H1 (cell line): ENCODE data around the gene BCAS3. TPM values are rescaled to one million over a fixed set of nuclear protein-coding genes. Genes with fewer than 3 reads are reported as not detected.

Experiments used
- CTCF ChIA-PET: fragments of 300-600 bp; sonication (Branson Sonifier 250); formaldehyde crosslinking; loops from one replicate; lab custom pipeline; 2021; ENCODE audit not compliant: partially characterized antibody; lab: Charles Lee
- POLR2A ChIA-PET: fragments of 300-600 bp; sonication (Branson Sonifier 250); formaldehyde crosslinking; loops from one replicate; lab custom pipeline; 2021; ENCODE audit warnings: inconsistent platforms; ENCODE audit not compliant: partially characterized antibody; lab: Charles Lee
- DNase-seq, 2 experiments: peaks; one replicate each; pipeline versions ENCODE4 v3.0.0 to v3.0.0-alpha.2; 2010 to 2022; ENCODE audit warnings: low spot score in 2 of 2, low read depth in 1 of 2, mixed read lengths in 1 of 2
- FAIRE-seq: peaks from 2 replicates; lab custom pipeline; 2011; peaks lifted over from hg19 to GRCh38; lab: Jason Lieb, UNC
- H2AFZ ChIP-seq: 2 replicates; pipeline ENCODE4 v1.8.1; 2012; ENCODE audit warnings: low read length, inconsistent platforms
- H2AK5ac ChIP-seq: 2 replicates; pipeline ENCODE4 v1.6.1; 2013; ENCODE audit warnings: low read depth, low read length
- H2BK120ac ChIP-seq: replicated peaks from 2 replicates; pipeline ENCODE3; 2013; ENCODE audit warnings: low read depth, low read length, inconsistent platforms
- H2BK12ac ChIP-seq: 2 replicates; pipeline ENCODE4 v1.6.1; 2013; ENCODE audit warnings: low read depth, low read length
- H2BK15ac ChIP-seq: 2 replicates; pipeline ENCODE4 v1.6.1; 2013; ENCODE audit warnings: low read length
- H2BK20ac ChIP-seq: 2 replicates; pipeline ENCODE4 v1.6.1; 2013; ENCODE audit warnings: low read length
- H2BK5ac ChIP-seq: 2 replicates; pipeline ENCODE4 v1.6.1; 2013; ENCODE audit warnings: low read depth, low read length
- H3K14ac ChIP-seq: 2 replicates; pipeline ENCODE4 v1.6.1; 2013; ENCODE audit warnings: inconsistent platforms; ENCODE audit not compliant: insufficient read length
- H3K18ac ChIP-seq: 2 replicates; pipeline ENCODE4 v1.6.1; 2013; ENCODE audit warnings: low read length; ENCODE audit errors: extremely low read depth
- H3K23ac ChIP-seq: 2 replicates; pipeline ENCODE4 v1.6.1; 2013; ENCODE audit warnings: inconsistent platforms; ENCODE audit not compliant: insufficient read length
- H3K23me2 ChIP-seq: 2 replicates; pipeline ENCODE4 v1.6.1; 2013; ENCODE audit warnings: low read depth, low read length
- H3K27ac ChIP-seq: 2 replicates; pipeline ENCODE4 v1.6.1; 2011; ENCODE audit warnings: low read depth, low read length, inconsistent platforms
- H3K27me3 ChIP-seq, 4 experiments: replicated peaks in 1 of 4; 1 replicate in 1 of 4; 2 replicates in 3 of 4; pipeline versions ENCODE4 v1.6.1 to v1.8.1; 2011 to 2013; ENCODE audit warnings: low read length in 3 of 4, mild to moderate bottlenecking in 3 of 4, inconsistent platforms in 2 of 4, mixed read lengths in 2 of 4, moderate library complexity in 1 of 4; ENCODE audit not compliant: control insufficient read depth in 3 of 4, insufficient read depth in 3 of 4; ENCODE audit errors: extremely low read depth in 1 of 4
- H3K36me3 ChIP-seq, 4 experiments: 2 replicates each; pipeline versions ENCODE4 v1.6.1 to v1.8.1; 2011 to 2013; ENCODE audit warnings: mild to moderate bottlenecking in 4 of 4, low read length in 3 of 4, moderate library complexity in 2 of 4, control low read depth in 1 of 4, inconsistent platforms in 1 of 4; ENCODE audit not compliant: insufficient read depth in 4 of 4, control insufficient read depth in 2 of 4
- H3K4ac ChIP-seq: replicated peaks from 2 replicates; pipeline ENCODE3; 2013; ENCODE audit warnings: low read length, low read depth, mixed read lengths, inconsistent platforms; ENCODE audit not compliant: insufficient read length
- H3K4me1 ChIP-seq, 4 experiments: replicated peaks in 1 of 4; 1 replicate in 1 of 4; 2 replicates in 3 of 4; pipeline versions ENCODE4 v1.6.1 to v1.8.1; 2011 to 2013; ENCODE audit warnings: low read length in 3 of 4, inconsistent platforms in 2 of 4, mixed read lengths in 1 of 4; ENCODE audit not compliant: insufficient read depth in 4 of 4, control insufficient read depth in 3 of 4
- H3K4me2 ChIP-seq, 2 experiments: 2 replicates each; pipeline versions ENCODE4 v1.6.1 to v1.8.1; 2011 to 2013; ENCODE audit warnings: low read depth in 2 of 2, low read length in 2 of 2, control low read depth in 1 of 2, inconsistent platforms in 1 of 2, mild to moderate bottlenecking in 1 of 2; ENCODE audit not compliant: insufficient read depth in 1 of 2
- H3K4me3 ChIP-seq, 4 experiments: fragments of 200-600, 300-600 bp in 1 of 4; sonication (generic), shearing (Covaris generic), sonication (Bioruptor Twin) in 1 of 4; 2 replicates each; pipeline versions ENCODE4 v1.5.1 to v1.8.1; 2011 to 2016; ENCODE audit warnings: low read length in 4 of 4, low read depth in 3 of 4, control low read depth in 2 of 4, inconsistent platforms in 2 of 4, mild to moderate bottlenecking in 2 of 4, mixed read lengths in 1 of 4, moderate library complexity in 1 of 4; ENCODE audit not compliant: insufficient read depth in 2 of 4; ENCODE audit errors: extremely low read depth in 1 of 4
- H3K56ac ChIP-seq: replicated peaks from 2 replicates; pipeline ENCODE3; 2013; ENCODE audit warnings: low read depth, mild to moderate bottlenecking, mixed read lengths, low read length, inconsistent platforms; ENCODE audit not compliant: insufficient read length
- H3K79me1 ChIP-seq: 2 replicates; pipeline ENCODE4 v1.6.1; 2013; ENCODE audit warnings: low read depth, low read length, control low read depth
- H3K79me2 ChIP-seq, 2 experiments: 2 replicates each; pipeline versions ENCODE4 v1.6.1 to v1.8.1; 2012 to 2013; ENCODE audit warnings: low read length in 2 of 2, mild to moderate bottlenecking in 2 of 2, inconsistent platforms in 1 of 2; ENCODE audit not compliant: insufficient read depth in 2 of 2, control insufficient read depth in 1 of 2
- H3K9ac ChIP-seq, 4 experiments: replicated peaks in 1 of 4; 1 replicate in 1 of 4; 2 replicates in 3 of 4; pipeline versions ENCODE4 v1.6.1 to v1.8.1; 2011 to 2013; ENCODE audit warnings: low read depth in 3 of 4, low read length in 3 of 4, control low read depth in 2 of 4, mild to moderate bottlenecking in 2 of 4, moderate library complexity in 2 of 4, inconsistent platforms in 1 of 4; ENCODE audit errors: extremely low read depth in 1 of 4
- H3K9me3 ChIP-seq, 2 experiments: 2 replicates each; pipeline versions ENCODE4 v1.6.1 to v1.8.1; 2012 to 2013; ENCODE audit warnings: mild to moderate bottlenecking in 2 of 2, moderate library complexity in 2 of 2, control low read depth in 1 of 2, inconsistent platforms in 1 of 2, low read depth in 1 of 2, low read length in 1 of 2, mixed read lengths in 1 of 2; ENCODE audit not compliant: insufficient read depth in 2 of 2
- H4K20me1 ChIP-seq, 2 experiments: replicated peaks in 1 of 2; 2 replicates each; pipeline versions ENCODE3 to v1.8.1; 2011 to 2013; ENCODE audit warnings: inconsistent platforms in 2 of 2, low read length in 2 of 2, mild to moderate bottlenecking in 1 of 2; ENCODE audit not compliant: insufficient read depth in 2 of 2, control insufficient read depth in 1 of 2
- H4K5ac ChIP-seq: 2 replicates; pipeline ENCODE4 v1.6.1; 2013; ENCODE audit warnings: low read length, low read depth, mixed read lengths, inconsistent platforms; ENCODE audit not compliant: insufficient read length
- H4K8ac ChIP-seq: 2 replicates; pipeline ENCODE4 v1.8.0; 2013; ENCODE audit warnings: mild to moderate bottlenecking, moderate library complexity, low read length, inconsistent platforms; ENCODE audit not compliant: insufficient read depth; ENCODE audit errors: extremely low read depth
- H4K91ac ChIP-seq: replicated peaks from 2 replicates; pipeline ENCODE3; 2013; ENCODE audit warnings: low read length, mixed read lengths, inconsistent platforms; ENCODE audit not compliant: insufficient read length
- RBBP5 ChIP-seq: IDR thresholded peaks from 2 replicates; pipeline ENCODE4 v1.7.1; 2012; ENCODE audit warnings: low read depth, mild to moderate bottlenecking, inconsistent platforms, low read length, moderate library complexity, borderline replicate concordance
- RNF2 ChIP-seq: fragments of 200-900, 300-1000 bp; sonication (generic); IDR thresholded peaks from 2 replicates; pipeline ENCODE4 v1.7.1; 2016; ENCODE audit warnings: borderline replicate concordance, low read depth, mild to moderate bottlenecking, antibody characterized with exemption, low read length; ENCODE audit not compliant: poor library complexity, severe bottlenecking; ENCODE audit errors: missing control alignments
- WGBS, 2 experiments: shearing (Covaris generic) in 1 of 2; methylation state at CpG; one replicate each; pipeline versions ENCODE4 v1.1.6 to v1.1.7; 2013 to 2015; ENCODE audit warnings: low lambda C conversion rate in 2 of 2, mixed read lengths in 2 of 2, inconsistent platforms in 1 of 2, low coverage in 1 of 2, missing lambda C conversion rate in 1 of 2; ENCODE audit not compliant: insufficient replicate concordance in 2 of 2, insufficient coverage in 1 of 2, insufficient read length in 1 of 2; ENCODE audit errors: extremely low coverage in 1 of 2, missing lambda C conversion rate in 1 of 2; 5-methylcytosine and 5-hydroxymethylcytosine counted together
- polyA plus RNA-seq, 7 experiments: library from polyadenylated mRNA; depleted of rRNA in 3 of 7; stranded (reverse) in 5 of 7; unstranded in 2 of 7; fragments of >200 nt in 5 of 7; fragments of 200-250 nt in 2 of 7; gene quantifications; 1 replicate in 5 of 7; 2 replicates in 1 of 7; 4 replicates in 1 of 7; pipeline versions ENCODE4 v1.2.1 to v1.2.3, GENCODE V29; 2011 to 2013; ENCODE audit warnings: missing spikeins in 2 of 7, mixed read lengths in 2 of 7
- total RNA-seq: library from RNA; stranded (reverse); fragmentation: NEBNext Ultra II Directional; extraction: Animal tissue kit (Norgen Biotek cat#: 25700); gene quantifications from 2 replicates; pipeline ENCODE4 v1.2.1, GENCODE V29; 2021

Gene BCAS3
- total and polyA plus RNA-seq, 2 of the 8 experiments (the other 6 are each of a cell fraction or from before 2014, with no cell fraction given), result 9.9 to 13.3 TPM

DNA sequence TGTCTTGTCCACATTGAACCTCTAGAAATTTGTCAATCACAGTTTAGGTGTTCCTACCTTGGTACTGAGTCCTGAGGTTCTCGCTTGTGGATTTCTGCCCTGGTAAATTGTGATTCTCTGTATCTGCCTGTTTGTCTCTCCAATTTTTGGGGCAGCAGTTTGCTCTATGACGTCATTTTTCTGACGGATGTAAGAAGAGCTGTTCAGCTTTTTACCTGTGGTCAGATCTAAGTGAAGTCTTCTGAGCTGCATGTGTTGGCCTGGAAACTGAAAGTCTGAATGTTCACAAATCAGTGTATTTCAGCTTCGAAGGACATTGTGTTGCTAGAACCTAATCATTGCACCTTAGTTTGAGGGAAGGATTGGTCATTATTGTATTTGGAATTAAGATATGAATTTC is 63.4 kb downstream of the BCAS3 start:
- Histone ChIP-seq H3K4me1 (peaks cover 0 to 4% (median 1%) of the 10 kb centered on the region in 4 experiments; a peak in 2 of 7 replicates), H3K14ac (no peak overlapping the region), H2BK20ac (no peak overlapping the region), H2AK5ac (no peak overlapping the region), H3K18ac (no peak overlapping the region), H4K91ac (no peak overlapping the region), H3K9me3 (no peaks in the 10 kb centered on the region), H2BK5ac (no peak overlapping the region), H3K4me3 (no peak overlapping the region), H3K27ac (no peak overlapping the region), H3K79me1 (no peaks in the 10 kb centered on the region), H3K27me3 (no peaks in the 10 kb centered on the region), H3K23ac (no peak overlapping the region), H3K79me2 (no peaks in the 10 kb centered on the region), H2AFZ (no peak overlapping the region), H4K5ac (no peak overlapping the region), H2BK120ac (no peak overlapping the region), H4K8ac (no peak overlapping the region), H3K36me3 (no peaks in the 10 kb centered on the region), H2BK12ac (no peak overlapping the region), H3K4ac (no peak overlapping the region), H3K56ac (no peak overlapping the region), H3K9ac (no peak overlapping the region), H3K4me2 (no peak overlapping the region), H3K23me2 (no peaks in the 10 kb centered on the region; the same call in 1 of the 2 replicates), H2BK15ac (no peak overlapping the region), H4K20me1 (no peaks in the 10 kb centered on the region)
- FAIRE-seq (no peak), DNase-seq (no peak)
- ChIA-PET CTCF (interaction anchor here (0.6 to 1.4 kb wide), 2 partner anchors 20 to 618 kb away, joined by 3 read pairs; no protein-coding TSS in a partner anchor), POLR2A (no interaction called here)
- 87% methylated on average over 4 of the region's 4 CpGs; no CpG with 5 or more reads in 1 of the 2 experiments for WGBS, 2 experiments
- TF ChIP-seq RBBP5 (no peak), RNF2 (no peak)
